IMR-90 (cell line): Measurements from ENCODE around the gene PAX5. TPM values are rescaled to one million over a fixed set of nuclear protein-coding genes. Genes with fewer than 3 reads are reported as not detected.

Experiments
- ATAC-seq: fragments of 200-7000 bp; cut with Tn5 transposase; 2 replicates; pipeline ENCODE4 v1.9.1; 2020; ENCODE audit warnings: low read depth, mild to moderate bottlenecking, moderate library complexity
- BruUV-seq: library from RNA; stranded (reverse); fragments of 400-500 nt; replicated peaks from 2 replicates; lab custom pipeline; 2021; lab: Mats Ljungman, UMichigan
- CTCF ChIA-PET: fragments of 300-600 bp; formaldehyde crosslinking; extraction: SDS; loops from one replicate; lab custom pipeline; 2021; ENCODE audit warnings: antibody characterized with exemption; lab: Yijun Ruan, JAX
- POLR2A ChIA-PET: fragments of 300-600 bp; sonication (Branson Sonifier 250); formaldehyde crosslinking; loops from one replicate; lab custom pipeline; 2022; ENCODE audit warnings: antibody characterized with exemption; ENCODE audit not compliant: unreplicated experiment; lab: Charles Lee
- DNase-seq: peaks from one replicate; pipeline ENCODE4 v3.0.0; 2013
- H2AFZ ChIP-seq: replicated peaks from 2 replicates; pipeline ENCODE3; 2013; ENCODE audit warnings: low read length, mild to moderate bottlenecking; ENCODE audit not compliant: poor library complexity
- H2AK5ac ChIP-seq: 2 replicates; pipeline ENCODE4 v1.6.1; 2013; ENCODE audit warnings: low read depth, low read length, inconsistent platforms
- H2AK9ac ChIP-seq: replicated peaks from 2 replicates; pipeline ENCODE3; 2013; ENCODE audit warnings: mild to moderate bottlenecking, low read depth, low read length, moderate library complexity; ENCODE audit not compliant: poor library complexity
- H2BK120ac ChIP-seq: 2 replicates; pipeline ENCODE4 v1.6.1; 2013; ENCODE audit warnings: low read depth, low read length, inconsistent platforms
- H2BK15ac ChIP-seq: 3 replicates; pipeline ENCODE4 v1.6.1; 2013; ENCODE audit warnings: low read depth, low read length, inconsistent platforms
- H2BK20ac ChIP-seq: 2 replicates; pipeline ENCODE4 v1.6.1; 2013; ENCODE audit warnings: low read depth, mild to moderate bottlenecking, inconsistent platforms, low read length, moderate library complexity
- H2BK5ac ChIP-seq: 2 replicates; pipeline ENCODE4 v1.6.1; 2013; ENCODE audit warnings: mild to moderate bottlenecking, low read depth, low read length, inconsistent platforms; ENCODE audit not compliant: poor library complexity, severe bottlenecking
- H3K14ac ChIP-seq: replicated peaks from 2 replicates; pipeline ENCODE4 v1.6.1; 2013; ENCODE audit warnings: low read depth, low read length, inconsistent platforms
- H3K18ac ChIP-seq: 2 replicates; pipeline ENCODE4 v1.6.1; 2013; ENCODE audit warnings: low read depth, low read length, control low read depth
- H3K23ac ChIP-seq: 2 replicates; pipeline ENCODE4 v1.6.1; 2013; ENCODE audit warnings: low read depth, low read length, inconsistent platforms
- H3K27ac ChIP-seq: 2 replicates; pipeline ENCODE4 v1.5.1; 2013; ENCODE audit warnings: mild to moderate bottlenecking, control low read depth, low read length; ENCODE audit not compliant: insufficient read depth
- H3K27me3 ChIP-seq: 2 replicates; pipeline ENCODE4 v1.6.1; 2013; ENCODE audit warnings: low read length; ENCODE audit not compliant: control insufficient read depth, insufficient read depth
- H3K36me3 ChIP-seq: 2 replicates; pipeline ENCODE4 v1.6.1; 2013; ENCODE audit warnings: low read length, mixed read lengths; ENCODE audit not compliant: control insufficient read depth, insufficient read depth
- H3K4ac ChIP-seq: 2 replicates; pipeline ENCODE4 v1.6.1; 2013; ENCODE audit warnings: low read depth, low read length, inconsistent platforms
- H3K4me1 ChIP-seq: 2 replicates; pipeline ENCODE4 v1.6.1; 2013; ENCODE audit warnings: low read length, mixed read lengths; ENCODE audit not compliant: control insufficient read depth, insufficient read depth
- H3K4me2 ChIP-seq: 2 replicates; pipeline ENCODE4 v1.6.1; 2013; ENCODE audit warnings: low read depth, mild to moderate bottlenecking, control low read depth, low read length, moderate library complexity
- H3K4me3 ChIP-seq: 2 replicates; pipeline ENCODE4 v1.5.1; 2013; ENCODE audit warnings: low read depth, mild to moderate bottlenecking, control low read depth, low read length, moderate library complexity; ENCODE audit not compliant: insufficient read depth
- H3K56ac ChIP-seq: 2 replicates; pipeline ENCODE4 v1.6.1; 2013; ENCODE audit warnings: low read length, inconsistent platforms; ENCODE audit not compliant: insufficient read depth; ENCODE audit errors: extremely low read depth
- H3K79me1 ChIP-seq, 2 experiments: 2 replicates each; pipeline ENCODE4 v1.6.1; 2013; ENCODE audit warnings: low read length in 2 of 2, inconsistent platforms in 1 of 2, low read depth in 1 of 2
- H3K9ac ChIP-seq: 2 replicates; pipeline ENCODE4 v1.6.1; 2013; ENCODE audit warnings: low read depth, low read length, control low read depth
- H3K9me1 ChIP-seq: 2 replicates; pipeline ENCODE4 v1.6.1; 2013; ENCODE audit warnings: low read length, inconsistent platforms; ENCODE audit not compliant: insufficient read depth
- H3K9me3 ChIP-seq: 2 replicates; pipeline ENCODE4 v1.6.1; 2013; ENCODE audit warnings: low read length; ENCODE audit not compliant: control insufficient read depth, insufficient read depth
- H4K20me1 ChIP-seq: 2 replicates; pipeline ENCODE4 v1.6.1; 2013; ENCODE audit warnings: low read length, inconsistent platforms; ENCODE audit not compliant: insufficient read depth
- H4K5ac ChIP-seq: 2 replicates; pipeline ENCODE4 v1.6.1; 2013; ENCODE audit warnings: mild to moderate bottlenecking, low read depth, low read length, control low read depth
- H4K8ac ChIP-seq, 2 experiments: 2 replicates each; pipeline ENCODE4 v1.6.1; 2013; ENCODE audit warnings: low read depth in 2 of 2, low read length in 2 of 2, control low read depth in 1 of 2, inconsistent platforms in 1 of 2
- H4K91ac ChIP-seq: 2 replicates; pipeline ENCODE4 v1.6.1; 2013; ENCODE audit warnings: low read depth, low read length, inconsistent platforms; ENCODE audit not compliant: insufficient read depth
- BHLHE40 ChIP-seq: fragments of 150-350 bp; IDR thresholded peaks from 2 replicates; pipeline ENCODE4 v1.6.1; 2016; ENCODE audit warnings: mild to moderate bottlenecking, low read depth, low read length
- CEBPB ChIP-seq: IDR thresholded peaks from 2 replicates; pipeline ENCODE4 v1.6.1; 2012; ENCODE audit warnings: low read depth, low read length, improper control_type of control experiment
- CHD1 ChIP-seq: IDR thresholded peaks from 2 replicates; pipeline ENCODE4 v1.6.1; 2012; ENCODE audit warnings: low read depth, low read length, improper control_type of control experiment
- FOS ChIP-seq: fragments of 150-350 bp; IDR thresholded peaks from 2 replicates; pipeline ENCODE4 v1.6.1; 2016; ENCODE audit warnings: low read depth, low read length
- MAFK ChIP-seq: IDR thresholded peaks from 2 replicates; pipeline ENCODE4 v1.6.1; 2012; ENCODE audit warnings: low read depth, low read length, improper control_type of control experiment
- MAZ ChIP-seq: IDR thresholded peaks from 2 replicates; pipeline ENCODE4 v1.6.1; 2012; ENCODE audit warnings: low read depth, mild to moderate bottlenecking, low read length, improper control_type of control experiment, moderate library complexity, borderline replicate concordance
- MXI1 ChIP-seq: IDR thresholded peaks from 2 replicates; pipeline ENCODE4 v1.6.1; 2012; ENCODE audit warnings: low read depth, mild to moderate bottlenecking, low read length, moderate library complexity, borderline replicate concordance
- NFE2L2 ChIP-seq: fragments of 150-350 bp; IDR thresholded peaks from 2 replicates; pipeline ENCODE4 v1.6.1; 2016; ENCODE audit warnings: low read depth, mild to moderate bottlenecking, low read length
- POLR2A ChIP-seq: IDR thresholded peaks from 2 replicates; pipeline ENCODE4 v1.6.1; 2012; ENCODE audit warnings: mild to moderate bottlenecking, low read depth, low read length
- RAD21 ChIP-seq: IDR thresholded peaks from 2 replicates; pipeline ENCODE4 v1.6.1; 2012; ENCODE audit warnings: low read length, improper control_type of control experiment
- RCOR1 ChIP-seq: IDR thresholded peaks from 2 replicates; pipeline ENCODE4 v1.6.1; 2012; ENCODE audit warnings: mild to moderate bottlenecking, low read length, improper control_type of control experiment; ENCODE audit not compliant: insufficient replicate concordance
- RFX5 ChIP-seq: IDR thresholded peaks from 2 replicates; pipeline ENCODE4 v1.8.0; 2012; ENCODE audit warnings: low read depth, mild to moderate bottlenecking, low read length, moderate library complexity
- SMC3 ChIP-seq: fragments of 150-350 bp; IDR thresholded peaks from 2 replicates; pipeline ENCODE4 v1.6.1; 2016; ENCODE audit warnings: low read depth, mild to moderate bottlenecking, antibody characterized with exemption, low read length, moderate library complexity
- WGBS, 2 experiments: methylation state at CpG; one replicate each; pipeline versions ENCODE4 v1.1.5 to v1.1.7; 2013; ENCODE audit warnings: missing lambda C conversion rate in 2 of 2; ENCODE audit not compliant: insufficient read length in 1 of 2; ENCODE audit errors: extremely low coverage in 2 of 2; 5-methylcytosine and 5-hydroxymethylcytosine counted together
- dilution Hi-C: fragments of 300-500 bp; cut with HindIII; formaldehyde crosslinking; loops from one replicate; pipeline ENCODE4 v1.14.3; 2018; ENCODE audit warnings: low sequenced_read_pairs; ENCODE audit not compliant: unreplicated experiment
- in situ Hi-C: fragments of 300-500 bp; cut with MboI; formaldehyde crosslinking; loops from 3 replicates; pipeline ENCODE4 v1.14.3; 2019; ENCODE audit warnings: low sequenced_read_pairs, inconsistent platforms, mixed read lengths
- intact Hi-C: fragments of 100-400 bp; cut with micrococcal nuclease; formaldehyde crosslinking; loops from 2 replicates; pipeline ENCODE4 v1.10.0; 2022
- polyA plus RNA-seq, 3 experiments: library from polyadenylated mRNA; depleted of rRNA; stranded (reverse); fragments of >200 nt; gene quantifications; 2 replicates each; pipeline ENCODE4 v1.2.3, GENCODE V29; 2012; ENCODE audit warnings: low replicate concordance in 1 of 3
- total RNA-seq: library from RNA; depleted of rRNA; stranded (reverse); fragments of >200 nt; gene quantifications from 2 replicates; pipeline ENCODE4 v1.2.3, GENCODE V29; 2012
- TF ChIP-seq, protein P1 (sequence below): fragments of 150-350 bp; IDR thresholded peaks from 2 replicates; pipeline ENCODE4 v1.6.1; 2017; ENCODE audit warnings: mild to moderate bottlenecking, antibody characterized with exemption, low read length, low read depth
- TF ChIP-seq, protein P2 (sequence below): fragments of 150-350 bp; IDR thresholded peaks from 2 replicates; pipeline ENCODE4 v1.6.1; 2016; ENCODE audit warnings: low read depth, mild to moderate bottlenecking, low read length, moderate library complexity, borderline replicate concordance
- TF ChIP-seq, protein P3 (sequence below): conservative IDR thresholded peaks from 2 replicates; pipeline ENCODE4 v1.5.1; 2012; ENCODE audit warnings: mild to moderate bottlenecking, low read depth, low read length, improper control_type of control experiment

Gene PAX5
- total and polyA plus RNA-seq, 2 of the 4 experiments (the other 2 are of a cell fraction), result not detected

DNA sequence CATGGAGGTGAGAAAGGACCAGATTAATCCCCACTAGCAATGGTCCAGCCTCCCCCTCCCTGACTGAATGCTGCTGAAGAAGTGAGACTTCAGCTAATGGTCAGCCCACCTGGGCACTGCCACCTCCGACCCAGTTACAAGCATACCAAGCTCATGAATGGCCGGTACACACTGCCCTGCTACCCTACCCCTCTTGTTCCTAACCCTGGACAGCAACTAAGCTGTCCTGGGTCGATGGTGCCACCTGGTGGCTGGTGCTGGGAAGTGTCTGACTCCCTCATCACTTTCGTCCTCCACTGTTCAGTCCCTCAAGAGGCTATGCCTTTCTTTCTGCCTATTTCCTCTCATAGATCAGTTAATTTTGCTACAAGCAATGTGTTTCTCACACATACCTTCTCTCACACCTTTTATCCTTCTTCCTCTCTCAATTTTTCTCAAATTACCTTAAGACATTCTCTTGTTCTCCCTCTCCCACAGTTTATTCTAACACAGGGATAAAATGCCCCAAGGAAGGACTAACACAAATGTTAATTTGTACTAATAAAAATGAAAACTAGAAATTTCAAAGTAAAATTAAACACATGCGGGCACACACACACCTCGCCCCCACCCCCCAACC is 42.4 kb downstream of the PAX5 start:
- Histone ChIP-seq H3K4ac (no peak overlapping the region), H3K27me3 (peaks cover 44% of the 10 kb centered on the region), H3K56ac (no peak overlapping the region), H2AFZ (no peak overlapping the region), H3K14ac (no peak overlapping the region), H2BK20ac (no peak overlapping the region), H4K5ac (no peak overlapping the region), H4K8ac (no peak overlapping the region), H3K18ac (no peak overlapping the region), H3K4me1 (no peaks in the 10 kb centered on the region; the same call in 1 of the 2 replicates), H2BK120ac (no peak overlapping the region), H3K9me1 (no peaks in the 10 kb centered on the region), H3K36me3 (no peaks in the 10 kb centered on the region), H3K79me1 (no peaks in the 10 kb centered on the region), H2AK9ac (no peak overlapping the region), H3K9ac (no peak overlapping the region), H2AK5ac (no peak overlapping the region), H3K27ac (no peak overlapping the region), H3K4me3 (no peak overlapping the region), H2BK5ac (no peak overlapping the region), H2BK15ac (no peak overlapping the region), H4K20me1 (no peaks in the 10 kb centered on the region), H3K9me3 (peaks cover 11% of the 10 kb centered on the region), H3K4me2 (no peak overlapping the region), H3K23ac (no peak overlapping the region), H4K91ac (no peak overlapping the region)
- ATAC-seq (no peak), DNase-seq (no peak)
- CTCF ChIA-PET, result no interaction called here
- intact Hi-C loops, result no loop called here
- 10% methylated on average over 2 of the region's 6 CpGs; no CpG with 5 or more reads in 1 of the 2 experiments for WGBS, 2 experiments
- TF ChIP-seq BHLHE40 (no peak), FOS (no peak), NFE2L2 (no peak), POLR2A (no peak), MAFK (no peak), MAZ (no peak), RCOR1 (no peak), RAD21 (peak; percentile 34; the same call in 1 of the 2 replicates), SMC3 (peak; percentile 20; the same call in 1 of the 2 replicates), CHD1 (no peak), MXI1 (no peak), RFX5 (no peak), CEBPB (no peak)
- TF ChIP-seq, protein P1, sequence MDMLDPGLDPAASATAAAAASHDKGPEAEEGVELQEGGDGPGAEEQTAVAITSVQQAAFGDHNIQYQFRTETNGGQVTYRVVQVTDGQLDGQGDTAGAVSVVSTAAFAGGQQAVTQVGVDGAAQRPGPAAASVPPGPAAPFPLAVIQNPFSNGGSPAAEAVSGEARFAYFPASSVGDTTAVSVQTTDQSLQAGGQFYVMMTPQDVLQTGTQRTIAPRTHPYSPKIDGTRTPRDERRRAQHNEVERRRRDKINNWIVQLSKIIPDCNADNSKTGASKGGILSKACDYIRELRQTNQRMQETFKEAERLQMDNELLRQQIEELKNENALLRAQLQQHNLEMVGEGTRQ, result no peak
- TF ChIP-seq, protein P2, sequence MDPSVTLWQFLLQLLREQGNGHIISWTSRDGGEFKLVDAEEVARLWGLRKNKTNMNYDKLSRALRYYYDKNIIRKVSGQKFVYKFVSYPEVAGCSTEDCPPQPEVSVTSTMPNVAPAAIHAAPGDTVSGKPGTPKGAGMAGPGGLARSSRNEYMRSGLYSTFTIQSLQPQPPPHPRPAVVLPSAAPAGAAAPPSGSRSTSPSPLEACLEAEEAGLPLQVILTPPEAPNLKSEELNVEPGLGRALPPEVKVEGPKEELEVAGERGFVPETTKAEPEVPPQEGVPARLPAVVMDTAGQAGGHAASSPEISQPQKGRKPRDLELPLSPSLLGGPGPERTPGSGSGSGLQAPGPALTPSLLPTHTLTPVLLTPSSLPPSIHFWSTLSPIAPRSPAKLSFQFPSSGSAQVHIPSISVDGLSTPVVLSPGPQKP, result no peak
- TF ChIP-seq, protein P3, sequence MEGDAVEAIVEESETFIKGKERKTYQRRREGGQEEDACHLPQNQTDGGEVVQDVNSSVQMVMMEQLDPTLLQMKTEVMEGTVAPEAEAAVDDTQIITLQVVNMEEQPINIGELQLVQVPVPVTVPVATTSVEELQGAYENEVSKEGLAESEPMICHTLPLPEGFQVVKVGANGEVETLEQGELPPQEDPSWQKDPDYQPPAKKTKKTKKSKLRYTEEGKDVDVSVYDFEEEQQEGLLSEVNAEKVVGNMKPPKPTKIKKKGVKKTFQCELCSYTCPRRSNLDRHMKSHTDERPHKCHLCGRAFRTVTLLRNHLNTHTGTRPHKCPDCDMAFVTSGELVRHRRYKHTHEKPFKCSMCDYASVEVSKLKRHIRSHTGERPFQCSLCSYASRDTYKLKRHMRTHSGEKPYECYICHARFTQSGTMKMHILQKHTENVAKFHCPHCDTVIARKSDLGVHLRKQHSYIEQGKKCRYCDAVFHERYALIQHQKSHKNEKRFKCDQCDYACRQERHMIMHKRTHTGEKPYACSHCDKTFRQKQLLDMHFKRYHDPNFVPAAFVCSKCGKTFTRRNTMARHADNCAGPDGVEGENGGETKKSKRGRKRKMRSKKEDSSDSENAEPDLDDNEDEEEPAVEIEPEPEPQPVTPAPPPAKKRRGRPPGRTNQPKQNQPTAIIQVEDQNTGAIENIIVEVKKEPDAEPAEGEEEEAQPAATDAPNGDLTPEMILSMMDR, result peak; percentile 37; the same call in 1 of the 2 replicates
- in situ Hi-C loops, result loop anchor here (10.0 kb wide), 1 partner anchor 343 kb away; no protein-coding TSS in a partner anchor
- no TSS peak for BruUV-seq
- dilution Hi-C loops, result no loop called here
- POLR2A ChIA-PET, result no interaction called here
